ENCODE data around the gene RWDD2A.

- TF ChIP-seq POLR2A (IDR thresholded peaks at IDR 0.05; ENCODE audit: low read length) (peak; percentile 51), GATA1 (IDR thresholded peaks at IDR 0.05; ENCODE audit: low read depth, low read length) (no peak)
Observed at GRCh38 chr6:83192871-83193746, at the start of gene RWDD2A, which contains the start of gene PGM3.
